GM12865 (cell line): ENCODE data around the gene CRYGC.
"Not testable (repeated sequence)": the region's sequence is repeated elsewhere in the genome, so short reads cannot be mapped to it uniquely, and the experiment has no call there.

Source experiments
- DNase-seq: peaks from one replicate; pipeline ENCODE4 v3.0.0; 2010; ENCODE audit warnings: low read depth
- H3K4me3 ChIP-seq: 2 replicates; pipeline ENCODE4 v1.5.1; 2011; ENCODE audit warnings: mild to moderate bottlenecking, low read depth, low read length, control low read depth
- CTCF ChIP-seq: IDR thresholded peaks from 2 replicates; pipeline ENCODE4 v1.5.1; 2011; ENCODE audit warnings: low read length, control low read depth, low read depth, inconsistent platforms; ENCODE audit not compliant: insufficient read depth; ENCODE audit errors: missing control alignments

The CRYGC gene

GRCh38 chr2:208101716-208102631 is 27.7 kb downstream of the CRYGC start:
- DNase-seq: no peak

GRCh38 chr2:208099682-208100470 is 29.8 kb downstream of the CRYGC start:
- no peak for TF ChIP-seq CTCF
- no peak overlapping the region for H3K4me3 ChIP-seq
- DNase-seq: no peak

More at GRCh38 chr2:208101716-208102631, 27.7 kb downstream of the CRYGC start:
- no peak for TF ChIP-seq CTCF
- no peak overlapping the region for H3K4me3 ChIP-seq

GRCh38 chr2:208098701-208099100 is 30.9 kb downstream of the CRYGC start:
- not testable (repeated sequence) for H3K4me3 ChIP-seq, DNase-seq

- no peak for DNase-seq
- no peak for TF ChIP-seq CTCF
- H3K4me3 ChIP-seq: no peak overlapping the region
These were observed 31.4 kb downstream of the CRYGC start for GRCh38 chr2:208098267-208098666.

- no peak for DNase-seq
- TF ChIP-seq CTCF: no peak
- H3K4me3 ChIP-seq: no peak overlapping the region
These were observed 31.8 kb downstream of the CRYGC start for GRCh38 chr2:208097801-208098200.

- no peak for DNase-seq
- TF ChIP-seq CTCF: no peak
- H3K4me3 ChIP-seq: no peak overlapping the region
These were observed 32.3 kb downstream of the CRYGC start for GRCh38 chr2:208097313-208097712.

GRCh38 chr2:208096080-208096479 is 33.5 kb downstream of the CRYGC start:
- no peak for DNase-seq
- no peak overlapping the region for H3K4me3 ChIP-seq
- no peak for TF ChIP-seq CTCF
